H9 (cell line): ENCODE data around the gene LINGO1. TPM values are rescaled to one million over a fixed set of nuclear protein-coding genes. Genes with fewer than 3 reads are reported as not detected.

Source experiments
- DNase-seq: peaks from one replicate; pipeline ENCODE4 v3.0.0-alpha.2; 2017
- H2AFZ ChIP-seq: one replicate; pipeline ENCODE4 v1.6.1; 2013; ENCODE audit warnings: mild to moderate bottlenecking, low read length, control low read depth, moderate library complexity
- H2AK5ac ChIP-seq: 2 replicates; pipeline ENCODE4 v1.6.1; 2013; ENCODE audit warnings: low read length, control low read depth, mixed read lengths; ENCODE audit not compliant: insufficient read length
- H2BK120ac ChIP-seq: one replicate; pipeline ENCODE4 v1.6.1; 2013; ENCODE audit warnings: low read depth, mild to moderate bottlenecking, low read length, control low read depth, inconsistent platforms; ENCODE audit not compliant: poor library complexity, severe bottlenecking
- H2BK12ac ChIP-seq: 2 replicates; pipeline ENCODE4 v1.6.1; 2013; ENCODE audit warnings: low read length, control low read depth, mixed read lengths, low read depth; ENCODE audit not compliant: insufficient read length
- H2BK15ac ChIP-seq: 2 replicates; pipeline ENCODE4 v1.6.1; 2013; ENCODE audit warnings: low read depth, low read length, control low read depth
- H2BK20ac ChIP-seq: one replicate; pipeline ENCODE4 v1.6.1; 2013; ENCODE audit warnings: low read depth, mild to moderate bottlenecking, low read length, control low read depth, inconsistent platforms; ENCODE audit not compliant: poor library complexity, severe bottlenecking
- H2BK5ac ChIP-seq: 2 replicates; pipeline ENCODE4 v1.6.1; 2013; ENCODE audit warnings: low read length, control low read depth, mixed read lengths; ENCODE audit not compliant: insufficient read length
- H3K14ac ChIP-seq: 2 replicates; pipeline ENCODE4 v1.6.1; 2013; ENCODE audit warnings: low read length, control low read depth; ENCODE audit not compliant: insufficient read depth
- H3K18ac ChIP-seq: 2 replicates; pipeline ENCODE4 v1.6.1; 2013; ENCODE audit warnings: low read depth, mild to moderate bottlenecking, mixed read lengths, low read length, control low read depth; ENCODE audit not compliant: insufficient read length
- H3K23ac ChIP-seq: 2 replicates; pipeline ENCODE4 v1.6.1; 2013; ENCODE audit warnings: low read length, control low read depth, mixed read lengths, low read depth; ENCODE audit not compliant: insufficient read length
- H3K23me2 ChIP-seq: 2 replicates; pipeline ENCODE4 v1.6.1; 2013; ENCODE audit warnings: low read depth, mild to moderate bottlenecking, mixed read lengths, low read length, control low read depth; ENCODE audit not compliant: insufficient read length, poor library complexity, severe bottlenecking
- H3K27ac ChIP-seq: 2 replicates; pipeline ENCODE4 v1.5.1; 2013; ENCODE audit warnings: low read length, control low read depth, mixed read lengths, low read depth; ENCODE audit not compliant: insufficient read length
- H3K27me3 ChIP-seq: 2 replicates; pipeline ENCODE4 v1.6.1; 2013; ENCODE audit warnings: low read length, control low read depth, inconsistent platforms; ENCODE audit not compliant: insufficient read depth
- H3K4ac ChIP-seq: 2 replicates; pipeline ENCODE4 v1.6.1; 2013; ENCODE audit warnings: low read depth, mild to moderate bottlenecking, control low read depth, inconsistent platforms, low read length, moderate library complexity
- H3K4me1 ChIP-seq: 2 replicates; pipeline ENCODE4 v1.6.1; 2013; ENCODE audit warnings: low read length, control low read depth, inconsistent platforms; ENCODE audit not compliant: insufficient read depth
- H3K4me2 ChIP-seq: 2 replicates; pipeline ENCODE4 v1.6.1; 2013; ENCODE audit warnings: low read length, control low read depth, mixed read lengths; ENCODE audit not compliant: insufficient read length, insufficient read depth
- H3K56ac ChIP-seq: 2 replicates; pipeline ENCODE4 v1.6.1; 2013; ENCODE audit warnings: low read depth, mild to moderate bottlenecking, mixed read lengths, low read length, control low read depth; ENCODE audit not compliant: insufficient read length
- H3K79me1 ChIP-seq: 2 replicates; pipeline ENCODE4 v1.6.1; 2013; ENCODE audit warnings: low read depth, mild to moderate bottlenecking, moderate library complexity, low read length, control low read depth, inconsistent platforms; ENCODE audit not compliant: insufficient read depth, poor library complexity, severe bottlenecking
- H3K79me2 ChIP-seq: 2 replicates; pipeline ENCODE4 v1.6.1; 2013; ENCODE audit warnings: low read length, control low read depth, inconsistent platforms; ENCODE audit not compliant: insufficient read depth
- H3K9ac ChIP-seq: 2 replicates; pipeline ENCODE4 v1.6.1; 2013; ENCODE audit warnings: low read length, control low read depth, mixed read lengths; ENCODE audit not compliant: insufficient read length; ENCODE audit errors: extremely low read depth
- H3K9me3 ChIP-seq: one replicate; pipeline ENCODE4 v1.6.1; 2013; ENCODE audit warnings: low read depth, low read length, inconsistent platforms; ENCODE audit not compliant: control insufficient read depth
- H3T11ph ChIP-seq: one replicate; pipeline ENCODE4 v1.6.1; 2013; ENCODE audit warnings: mild to moderate bottlenecking, low read length, control low read depth, inconsistent platforms
- H4K20me1 ChIP-seq: one replicate; pipeline ENCODE4 v1.6.1; 2013; ENCODE audit not compliant: control insufficient read depth, insufficient read length, insufficient read depth
- H4K5ac ChIP-seq: 2 replicates; pipeline ENCODE4 v1.6.1; 2013; ENCODE audit warnings: low read depth, mild to moderate bottlenecking, mixed read lengths, low read length, control low read depth; ENCODE audit not compliant: insufficient read length
- H4K8ac ChIP-seq: replicated peaks from 2 replicates; pipeline ENCODE4 v1.6.1; 2013; ENCODE audit warnings: low read length, control low read depth, mixed read lengths, low read depth; ENCODE audit not compliant: insufficient read length
- H4K91ac ChIP-seq: 2 replicates; pipeline ENCODE4 v1.6.1; 2013; ENCODE audit warnings: low read depth, mild to moderate bottlenecking, moderate library complexity, mixed read lengths, low read length, control low read depth; ENCODE audit not compliant: insufficient read length
- H3K27ac Mint-ChIP-seq, 3 experiments: 2 replicates in 2 of 3; 3 replicates in 1 of 3; pipeline ENCODE4 v1.8.0; 2020 to 2021; ENCODE audit warnings: mixed read lengths in 3 of 3, mild to moderate bottlenecking in 1 of 3, moderate library complexity in 1 of 3
- H3K27me3 Mint-ChIP-seq: 2 replicates; pipeline ENCODE4 v1.8.0; 2021; ENCODE audit warnings: low read depth, mild to moderate bottlenecking, moderate library complexity, mixed read lengths
- H3K36me3 Mint-ChIP-seq, 3 experiments: 2 replicates in 2 of 3; 3 replicates in 1 of 3; pipeline ENCODE4 v1.8.0; 2020 to 2021; ENCODE audit warnings: low read depth in 3 of 3, mixed read lengths in 3 of 3; ENCODE audit not compliant: insufficient read depth in 1 of 3
- H3K4me1 Mint-ChIP-seq, 2 experiments: 2 replicates each; pipeline ENCODE4 v1.8.0; 2020; ENCODE audit warnings: mixed read lengths in 2 of 2
- H3K4me3 Mint-ChIP-seq, 2 experiments: 2 replicates in 1 of 2; 3 replicates in 1 of 2; pipeline ENCODE4 v1.8.0; 2020 to 2021; ENCODE audit warnings: mild to moderate bottlenecking in 2 of 2, mixed read lengths in 2 of 2, moderate library complexity in 1 of 2
- H3K9me3 Mint-ChIP-seq, 2 experiments: 2 replicates in 1 of 2; 3 replicates in 1 of 2; pipeline ENCODE4 v1.8.0; 2020; ENCODE audit warnings: mild to moderate bottlenecking in 2 of 2, mixed read lengths in 2 of 2, moderate library complexity in 1 of 2
- WGBS: extraction: QIAGEN DNeasy Blood & Tissue Kit; methylation state at CpG from one replicate; pipeline ENCODE4 v1.1.7; 2013; ENCODE audit warnings: missing lambda C conversion rate, low lambda C conversion rate, mixed read lengths; ENCODE audit not compliant: insufficient read length; ENCODE audit errors: extremely low coverage; 5-methylcytosine and 5-hydroxymethylcytosine counted together
- total RNA-seq: library from RNA; stranded (reverse); gene quantifications from 2 replicates; pipeline ENCODE4 v1.2.1, GENCODE V29; 2021
- TF ChIP-seq, protein P1 (sequence below): fragments of 200-600 bp; sonication (generic); conservative IDR thresholded peaks from 3 replicates; pipeline ENCODE4 v1.8.0; 2021; ENCODE audit warnings: antibody characterized with exemption, mild to moderate bottlenecking

Gene LINGO1
- total RNA-seq, 1 experiment from 2014 or later: 41.6 TPM

DNA sequence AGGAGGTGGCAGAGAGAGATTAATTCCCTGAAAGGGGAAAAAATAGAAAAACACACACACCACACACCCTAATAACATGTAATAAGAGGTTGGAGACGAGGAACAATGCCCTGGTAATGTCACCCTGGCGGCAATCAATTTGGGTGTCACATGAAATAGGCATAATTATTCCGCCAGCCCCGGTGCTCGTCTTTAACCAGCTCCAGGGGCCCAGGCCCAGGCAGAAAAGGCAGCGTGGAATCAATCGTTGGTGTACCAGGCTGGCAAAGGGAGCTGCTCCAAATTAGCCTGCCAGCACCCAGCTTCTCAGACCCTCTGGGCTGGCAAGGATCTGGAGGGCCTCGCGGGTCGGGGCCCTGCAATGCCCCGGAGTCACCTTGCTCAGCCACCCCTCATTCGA, 5.6 kb downstream of the LINGO1 start:
- H3K56ac ChIP-seq: no peak overlapping the region
- H3K27me3 ChIP-seq: no peaks in the 10 kb centered on the region

More for the DNA sequence above, 5.6 kb downstream of the LINGO1 start:
- no peak overlapping the region for H2AFZ ChIP-seq
- no peak overlapping the region for H4K91ac ChIP-seq
- H4K20me1 ChIP-seq: peaks cover 2% of the 10 kb centered on the region
- H3K4ac ChIP-seq: no peak overlapping the region
- H2BK5ac ChIP-seq: no peak overlapping the region
- no peak overlapping the region for H2BK120ac ChIP-seq
- H3K14ac ChIP-seq: no peak overlapping the region
- no peak overlapping the region for H4K8ac ChIP-seq
- no peak overlapping the region for H3K4me2 ChIP-seq
- H4K5ac ChIP-seq: no peak overlapping the region
- peaks cover 8% of the 10 kb centered on the region; the same call in 1 of the 2 replicates for H3K79me2 ChIP-seq
- H3K4me1 Mint-ChIP-seq: peaks cover 77 to 86% of the 10 kb centered on the region in 2 experiments
- peaks cover 14% of the 10 kb centered on the region for H3K27me3 Mint-ChIP-seq
- no peak overlapping the region for H3K4me3 Mint-ChIP-seq
- no peak overlapping the region for H2BK15ac ChIP-seq
- no peak overlapping the region for H3K23ac ChIP-seq
- H2BK12ac ChIP-seq: no peak overlapping the region
- no peak overlapping the region for H3K9ac ChIP-seq
- TF ChIP-seq, protein P1, sequence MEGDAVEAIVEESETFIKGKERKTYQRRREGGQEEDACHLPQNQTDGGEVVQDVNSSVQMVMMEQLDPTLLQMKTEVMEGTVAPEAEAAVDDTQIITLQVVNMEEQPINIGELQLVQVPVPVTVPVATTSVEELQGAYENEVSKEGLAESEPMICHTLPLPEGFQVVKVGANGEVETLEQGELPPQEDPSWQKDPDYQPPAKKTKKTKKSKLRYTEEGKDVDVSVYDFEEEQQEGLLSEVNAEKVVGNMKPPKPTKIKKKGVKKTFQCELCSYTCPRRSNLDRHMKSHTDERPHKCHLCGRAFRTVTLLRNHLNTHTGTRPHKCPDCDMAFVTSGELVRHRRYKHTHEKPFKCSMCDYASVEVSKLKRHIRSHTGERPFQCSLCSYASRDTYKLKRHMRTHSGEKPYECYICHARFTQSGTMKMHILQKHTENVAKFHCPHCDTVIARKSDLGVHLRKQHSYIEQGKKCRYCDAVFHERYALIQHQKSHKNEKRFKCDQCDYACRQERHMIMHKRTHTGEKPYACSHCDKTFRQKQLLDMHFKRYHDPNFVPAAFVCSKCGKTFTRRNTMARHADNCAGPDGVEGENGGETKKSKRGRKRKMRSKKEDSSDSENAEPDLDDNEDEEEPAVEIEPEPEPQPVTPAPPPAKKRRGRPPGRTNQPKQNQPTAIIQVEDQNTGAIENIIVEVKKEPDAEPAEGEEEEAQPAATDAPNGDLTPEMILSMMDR: no peak
- H3K36me3 Mint-ChIP-seq: peaks cover 0 to 11% (median 3%) of the 10 kb centered on the region in 3 experiments; a peak in 4 of 7 replicates
- H2AK5ac ChIP-seq: no peak overlapping the region
- no CpG with 5 or more reads among the region's 12 CpGs for WGBS
- H3K18ac ChIP-seq: no peak overlapping the region
- H3K23me2 ChIP-seq: peaks cover 7% of the 10 kb centered on the region
- no peaks in the 10 kb centered on the region; a peak in 1 of 5 replicates for H3K9me3 Mint-ChIP-seq
- DNase-seq: no peak
- H3K4me1 ChIP-seq: peaks cover 21% of the 10 kb centered on the region
- no peaks in the 10 kb centered on the region for H3K79me1 ChIP-seq
- H3T11ph ChIP-seq: no peak overlapping the region
- no peak overlapping the region for H2BK20ac ChIP-seq
- no peaks in the 10 kb centered on the region for H3K9me3 ChIP-seq
- peak overlapping the region in 2 of 3 experiments; percentile 82 to 93; a peak in 3 of 7 replicates for H3K27ac Mint-ChIP-seq
- H3K27ac ChIP-seq: no peak overlapping the region
